Right lobe of liver (tissue), 6 donors: ENCODE data around the gene SPIRE2. TPM values are rescaled to one million over a fixed set of nuclear protein-coding genes. Genes with fewer than 3 reads are reported as not detected.

Experiments used
- ATAC-seq, 4 donors: fragments of 200-7000 bp; cut with Tn5 transposase; one replicate each; pipeline ENCODE4 v1.9.1; 2020; ENCODE audit warnings: mild to moderate bottlenecking in 4 of 4, moderate library complexity in 4 of 4
- DNase-seq, 3 donors: peaks; one replicate each; pipeline ENCODE4 v3.0.0-alpha.2; 2020
- H3K27ac ChIP-seq, 3 donors: fragments of 200-600 bp; one replicate each; pipeline ENCODE4 v1.8.0; 2022
- H3K27me3 ChIP-seq, 2 donors: fragments of 200-600 bp; one replicate each; pipeline ENCODE4 v1.8.0; 2022
- H3K36me3 ChIP-seq, 4 donors: fragments of 200-600 bp; sonication (generic) in 1 of 4; one replicate each; pipeline versions ENCODE4 v1.5.1 to v1.8.0; 2017 to 2022; ENCODE audit warnings: control low read depth in 1 of 4
- H3K4me1 ChIP-seq, 4 donors: fragments of 200-600 bp; sonication (generic) in 1 of 4; one replicate each; pipeline versions ENCODE4 v1.5.1 to v1.8.0; 2017 to 2022; ENCODE audit warnings: control low read depth in 1 of 4
- H3K4me3 ChIP-seq, 3 donors: fragments of 200-600 bp; one replicate each; pipeline ENCODE4 v1.8.0; 2022
- H3K9me3 ChIP-seq, 4 donors: fragments of 200-600 bp; sonication (generic) in 1 of 4; one replicate each; pipeline versions ENCODE4 v1.5.1 to v1.8.0; 2017 to 2022; ENCODE audit warnings: control low read depth in 1 of 4
- CTCF ChIP-seq, 4 donors: fragments of 200-600 bp in 3 of 4; fragments of 450-650 bp in 1 of 4; IDR thresholded peaks; one replicate each; pipeline versions ENCODE4 v1.5.1 to v1.8.0; 2016 to 2022; ENCODE audit warnings: antibody characterized with exemption in 4 of 4, mild to moderate bottlenecking in 2 of 4
- POLR2A ChIP-seq: fragments of 450-650 bp; IDR thresholded peaks from one replicate; pipeline ENCODE4 v1.6.1; 2017; ENCODE audit warnings: antibody characterized with exemption, mild to moderate bottlenecking
- WGBS: methylation state at CpG from one replicate; pipeline ENCODE4 v1.1.6; 2018; ENCODE audit warnings: low coverage, low lambda C conversion rate; ENCODE audit not compliant: insufficient coverage; ENCODE audit errors: missing lambda C conversion rate; 5-methylcytosine and 5-hydroxymethylcytosine counted together
- intact Hi-C, 2 donors: fragments of 100-400 bp; cut with DNase I; formaldehyde crosslinking; loops; one replicate each; pipeline versions ENCODE4 v1.11.2 to v1.14.1; 2022
- total RNA-seq, 6 experiments: library from RNA; depleted of rRNA in 2 of 6; stranded (reverse); fragments of >200 nt in 2 of 6; fragmentation: NEBNext Ultra II Directional in 3 of 6; extraction: Animal tissue kit (Norgen Biotek cat#: 25700) in 3 of 6; gene quantifications; one replicate each; pipeline versions ENCODE4 v1.1.0 to v1.2.4, GENCODE V29; 2016 to 2023
- donor health status: DM: no; HTN: yes; CAD: no.
- donor health status: DM: no; HTN: no; CAD: no.
- donor health status: DM: no; HTN: no; CAD: no.
- donor health status: DM: no; HTN: yes; CAD: no.
- donor health status: DM: no; HTN: yes; CAD: no.

The SPIRE2 gene
- total RNA-seq, 6 experiments from 2014 or later: 4.8 to 7.8 (median 6.1) TPM

- H3K27ac ChIP-seq: no peak overlapping the region
- TF ChIP-seq CTCF (IDR thresholded peaks at IDR 0.05): no peak
- TF ChIP-seq POLR2A: no peak
- no peak for DNase-seq
- H3K36me3 ChIP-seq: peaks cover 0 to 7% (median 3%) of the 10 kb centered on the region in 4 donors
- H3K4me3 ChIP-seq: no peak overlapping the region
- H3K27me3 ChIP-seq: no peaks in the 10 kb centered on the region
- peak in 2 of 4 donors; percentile 3 to 4 for ATAC-seq
- peaks cover 0 to 4% (median 0%) of the 10 kb centered on the region in 4 donors for H3K4me1 ChIP-seq
- WGBS: 62% methylated on average over 9 of the region's 40 CpGs
- intact Hi-C loops: no loop called here
- H3K9me3 ChIP-seq: no peaks in the 10 kb centered on the region
Observed at GRCh38 chr16:89915303-89916232, 87.3 kb downstream of the SPIRE2 start.

- 2% methylated on average over 12 of the region's 39 CpGs for WGBS
- peaks cover 0 to 4% of the 10 kb centered on the region in 2 donors for H3K27me3 ChIP-seq
- peaks cover 0 to 4% (median 0%) of the 10 kb centered on the region in 4 donors for H3K4me1 ChIP-seq
- intact Hi-C loops: no loop called here
- H3K27ac ChIP-seq: no peak overlapping the region
- H3K36me3 ChIP-seq: no peaks in the 10 kb centered on the region
- peak in 2 of 3 donors; percentile 58 to 61 for DNase-seq
- peak overlapping the region in 1 of 3 donors; percentile 26 for H3K4me3 ChIP-seq
- no peaks in the 10 kb centered on the region for H3K9me3 ChIP-seq
- peak; percentile 20 to 63 (median 52) for ATAC-seq
- TF ChIP-seq POLR2A: peak; percentile 14
- no peak for TF ChIP-seq CTCF (IDR thresholded peaks at IDR 0.05)
Observed at GRCh38 chr16:89917773-89918452, 89.6 kb downstream of the SPIRE2 start.

GRCh38 chr16:89918453-89919347, 90.4 kb downstream of the SPIRE2 start, which contains the start of gene MC1R:
Gene MC1R (plus strand): TSS chr16:89918862. CDS start chr16:89919259, 397 bp downstream.
- Histone ChIP-seq H3K27me3 (peaks cover 0 to 12% of the 10 kb centered on the region in 2 donors), H3K27ac (no peak within 1 kb of the TSS), H3K9me3 (no peaks in the 10 kb centered on the region), H3K36me3 (no peaks in the 10 kb centered on the region), H3K4me1 (peaks cover 0 to 4% (median 0%) of the 10 kb centered on the region in 4 donors), H3K4me3 (peak within 1 kb of the TSS in 1 of 3 donors; percentile 26)
- intact Hi-C loops: no loop called here
- 11% methylated on average over 11 of the region's 23 CpGs for whole genome bisulfite sequencing
- TF ChIP-seq POLR2A (no peak), CTCF (IDR thresholded peaks at IDR 0.05) (peak in 2 of 4 donors; percentile 15)
- peak in 1 of 3 donors; percentile 43 for DNase-seq
- ATAC-seq: no peak
